HG02642 (cell line): ENCODE data around the gene SBNO2.

Experiments
- ATAC-seq: cut with Tn5 transposase; IDR thresholded peaks from one replicate; pipeline ENCODE4 v1.9.1; 2021; ENCODE audit warnings: mild to moderate bottlenecking; ENCODE audit not compliant: unreplicated experiment, poor library complexity

Gene SBNO2

DNA sequence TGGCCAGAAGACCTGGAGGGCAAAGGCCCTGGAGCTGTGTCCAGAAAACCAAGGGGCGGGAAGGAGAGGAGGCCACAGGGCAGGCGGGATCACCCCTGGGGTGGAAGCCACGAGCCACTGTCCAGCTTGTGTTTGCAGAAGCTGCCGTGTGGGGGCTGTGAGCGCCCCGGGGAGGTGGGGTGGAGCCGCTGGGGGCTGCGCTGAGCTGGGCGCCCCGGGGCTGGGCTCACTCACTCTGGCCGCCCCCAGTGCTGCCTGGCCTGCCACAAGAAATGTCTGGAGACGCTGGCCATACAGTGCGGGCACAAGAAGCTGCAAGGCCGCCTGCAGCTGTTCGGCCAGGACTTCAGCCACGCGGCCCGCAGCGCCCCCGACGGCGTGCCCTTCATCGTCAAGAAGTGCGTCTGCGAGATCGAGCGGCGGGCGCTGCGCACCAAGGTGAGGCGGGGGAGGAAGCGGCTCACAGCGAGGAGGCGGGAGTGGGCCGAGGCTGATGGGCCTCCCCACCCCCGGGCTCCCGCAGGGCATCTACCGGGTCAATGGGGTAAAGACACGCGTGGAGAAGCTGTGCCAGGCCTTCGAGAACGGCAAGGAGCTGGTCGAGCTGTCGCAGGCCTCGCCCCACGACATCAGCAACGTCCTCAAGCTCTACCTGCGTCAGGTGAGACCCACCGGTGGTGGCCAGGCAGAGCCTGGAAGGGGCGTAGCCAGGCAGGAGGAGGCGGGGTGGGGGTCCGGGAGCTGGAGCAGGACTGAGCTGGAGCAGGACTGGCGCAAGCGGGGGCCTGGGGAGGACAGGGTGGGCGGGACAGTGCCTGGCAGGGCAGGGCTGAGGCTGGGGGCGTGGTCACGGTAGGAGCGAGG is 92.5 kb downstream of the SBNO2 start:
- no peak for ATAC-seq

DNA sequence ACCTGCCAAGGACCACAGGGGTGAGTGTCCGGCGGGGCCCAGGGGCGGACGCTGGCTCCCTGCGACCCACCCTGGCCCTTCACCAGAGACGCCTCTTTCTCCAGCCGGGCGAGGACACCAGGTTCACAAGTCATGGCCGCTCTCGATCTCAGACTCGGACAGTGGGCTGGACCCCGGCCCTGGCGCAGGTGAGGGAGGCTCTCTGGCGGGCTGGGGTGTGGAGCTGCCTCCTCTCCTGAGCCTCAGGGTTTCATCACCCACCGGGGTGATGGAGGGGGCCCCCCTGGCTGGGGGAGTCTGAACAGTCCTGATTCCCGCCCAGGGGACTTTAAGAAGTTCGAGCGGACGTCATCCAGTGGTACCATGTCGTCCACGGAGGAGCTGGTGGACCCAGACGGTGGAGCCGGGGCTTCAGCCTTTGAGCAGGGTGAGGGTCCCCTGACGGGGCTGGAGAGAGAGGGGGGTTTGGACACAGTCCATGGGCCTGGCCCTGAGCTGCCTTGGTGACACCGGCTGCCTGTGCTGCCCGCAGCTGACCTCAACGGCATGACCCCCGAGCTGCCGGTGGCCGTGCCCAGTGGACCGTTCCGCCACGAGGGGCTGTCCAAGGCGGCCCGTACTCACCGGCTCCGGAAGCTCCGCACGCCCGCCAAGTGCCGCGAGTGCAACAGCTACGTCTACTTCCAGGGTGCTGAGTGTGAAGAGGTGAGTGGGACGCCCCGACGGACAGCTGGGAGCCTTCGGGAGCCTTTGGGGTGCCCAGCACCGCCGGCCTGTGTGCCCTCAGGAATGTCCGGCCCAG is 93.5 kb downstream of the SBNO2 start:
- ATAC-seq, result no peak

DNA sequence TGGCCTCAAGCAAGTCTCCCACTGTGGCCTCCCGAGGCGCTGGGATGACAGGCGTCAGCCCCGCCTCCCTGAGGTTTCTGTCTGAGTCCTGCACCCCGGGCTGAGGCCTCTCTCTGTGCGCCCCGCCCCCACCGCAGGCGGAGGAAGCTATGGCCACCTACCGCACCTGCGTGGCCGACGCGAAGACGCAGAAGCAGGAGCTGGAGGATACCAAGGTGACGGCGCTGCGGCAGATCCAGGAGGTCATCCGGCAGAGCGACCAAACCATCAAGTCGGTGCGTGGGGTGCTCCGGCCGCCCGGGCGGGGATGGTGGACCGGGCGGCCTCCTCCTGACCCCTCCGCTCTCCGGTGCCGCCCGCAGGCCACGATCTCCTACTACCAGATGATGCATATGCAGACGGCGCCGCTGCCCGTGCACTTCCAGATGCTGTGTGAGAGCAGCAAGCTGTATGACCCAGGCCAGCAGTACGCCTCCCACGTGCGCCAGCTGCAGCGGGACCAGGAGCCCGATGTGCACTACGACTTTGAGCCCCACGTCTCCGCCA is 94.4 kb downstream of the SBNO2 start:
- ATAC-seq, result no peak

DNA sequence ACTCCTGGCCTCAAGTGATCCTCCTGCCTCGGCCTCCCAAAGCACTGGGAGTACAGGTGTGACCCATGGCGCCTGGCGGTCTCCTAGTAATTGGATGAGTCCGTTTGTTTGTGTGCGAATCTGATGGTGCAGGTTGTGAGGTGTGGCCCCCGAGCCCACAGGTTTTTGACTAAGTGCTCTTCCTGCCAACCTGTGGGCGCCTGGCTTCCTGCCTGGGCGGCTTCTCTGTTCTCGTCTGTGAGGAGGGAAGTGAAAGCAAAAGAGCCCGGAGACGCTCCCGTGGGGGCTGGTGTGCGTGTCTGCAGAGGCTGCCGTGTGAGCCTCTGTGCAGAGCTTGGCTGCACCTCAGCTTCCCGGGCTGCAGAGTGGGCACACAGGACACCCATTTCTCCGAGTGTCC is 97.1 kb downstream of the SBNO2 start:
- peak; percentile 65 for ATAC-seq

DNA sequence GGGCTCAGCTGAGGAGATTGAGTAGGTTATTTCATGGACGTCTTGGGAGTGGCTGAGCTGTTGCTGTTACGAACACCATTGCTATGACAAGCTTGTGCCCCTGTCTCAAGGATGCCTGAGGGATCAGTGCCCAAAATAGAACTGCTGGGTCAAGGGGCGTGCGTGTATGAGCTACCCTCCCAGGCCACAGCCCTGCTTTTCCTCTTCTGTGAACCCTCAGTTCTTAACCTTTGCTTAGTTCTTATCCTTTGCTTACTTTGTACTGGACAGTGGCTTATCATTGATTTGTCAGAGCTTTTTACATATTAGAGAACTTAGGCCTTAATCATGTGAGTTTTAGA is 98.1 kb downstream of the SBNO2 start:
- no peak for ATAC-seq

DNA sequence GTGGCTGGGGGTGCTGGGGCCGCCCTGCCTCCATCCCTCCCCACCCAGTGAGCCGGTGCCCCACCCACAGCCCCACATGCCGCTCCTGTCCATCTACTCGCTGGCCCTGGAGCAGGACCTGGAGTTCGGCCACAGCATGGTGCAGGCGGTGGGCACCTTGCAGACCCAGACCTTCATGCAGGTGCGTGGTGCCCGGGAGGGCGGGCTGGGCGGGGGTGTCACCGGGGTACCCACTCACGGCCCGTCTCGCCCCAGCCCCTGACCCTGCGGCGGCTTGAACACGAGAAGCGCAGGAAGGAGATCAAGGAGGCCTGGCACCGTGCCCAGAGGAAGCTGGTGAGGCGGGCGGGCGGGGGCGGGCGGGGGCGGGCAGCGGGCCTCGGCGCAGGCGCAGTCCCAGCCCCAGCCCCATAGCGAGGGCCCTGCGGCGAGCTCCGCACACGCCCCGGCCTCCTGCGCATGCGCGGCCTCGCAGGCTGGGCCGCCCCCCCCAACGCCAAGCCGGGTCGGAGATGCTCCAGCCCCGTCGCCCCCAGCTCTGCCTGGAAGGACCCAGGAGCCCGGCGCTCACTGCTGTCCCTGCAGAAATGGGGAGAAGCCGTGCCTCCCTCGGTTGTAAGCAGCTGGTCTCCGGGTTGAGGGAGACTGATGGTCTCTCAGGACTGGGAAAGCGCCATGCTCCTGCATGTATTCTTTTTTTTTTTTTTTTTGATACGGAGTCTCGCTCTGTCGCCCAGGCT is 99.4 kb downstream of the SBNO2 start:
- ATAC-seq, result peak; percentile 70

DNA sequence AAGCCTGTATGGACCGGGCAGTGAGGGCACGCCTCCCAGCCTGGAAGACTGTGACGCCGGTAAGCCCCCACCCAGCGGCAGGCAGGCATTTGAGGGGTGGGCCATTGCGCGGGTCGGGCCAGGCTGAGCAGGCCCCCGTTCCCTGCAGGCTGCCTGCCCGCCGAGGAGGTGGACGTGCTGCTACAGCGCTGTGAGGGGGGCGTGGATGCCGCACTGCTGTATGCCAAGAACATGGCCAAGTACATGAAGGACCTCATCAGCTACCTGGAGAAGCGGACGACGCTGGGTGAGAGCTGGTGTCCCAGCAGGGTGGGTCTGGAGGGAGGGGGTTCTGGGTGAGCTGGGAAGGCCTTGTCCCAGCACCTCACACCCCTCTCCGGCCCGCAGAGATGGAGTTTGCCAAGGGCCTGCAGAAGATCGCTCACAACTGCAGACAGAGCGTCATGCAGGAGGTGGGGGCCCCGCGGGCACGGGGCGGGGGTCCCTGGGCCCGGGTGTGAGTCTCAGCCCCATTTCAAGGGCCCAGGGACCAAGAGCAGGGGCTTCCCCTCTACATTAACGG is 100.0 kb downstream of the SBNO2 start:
- no peak for ATAC-seq

DNA sequence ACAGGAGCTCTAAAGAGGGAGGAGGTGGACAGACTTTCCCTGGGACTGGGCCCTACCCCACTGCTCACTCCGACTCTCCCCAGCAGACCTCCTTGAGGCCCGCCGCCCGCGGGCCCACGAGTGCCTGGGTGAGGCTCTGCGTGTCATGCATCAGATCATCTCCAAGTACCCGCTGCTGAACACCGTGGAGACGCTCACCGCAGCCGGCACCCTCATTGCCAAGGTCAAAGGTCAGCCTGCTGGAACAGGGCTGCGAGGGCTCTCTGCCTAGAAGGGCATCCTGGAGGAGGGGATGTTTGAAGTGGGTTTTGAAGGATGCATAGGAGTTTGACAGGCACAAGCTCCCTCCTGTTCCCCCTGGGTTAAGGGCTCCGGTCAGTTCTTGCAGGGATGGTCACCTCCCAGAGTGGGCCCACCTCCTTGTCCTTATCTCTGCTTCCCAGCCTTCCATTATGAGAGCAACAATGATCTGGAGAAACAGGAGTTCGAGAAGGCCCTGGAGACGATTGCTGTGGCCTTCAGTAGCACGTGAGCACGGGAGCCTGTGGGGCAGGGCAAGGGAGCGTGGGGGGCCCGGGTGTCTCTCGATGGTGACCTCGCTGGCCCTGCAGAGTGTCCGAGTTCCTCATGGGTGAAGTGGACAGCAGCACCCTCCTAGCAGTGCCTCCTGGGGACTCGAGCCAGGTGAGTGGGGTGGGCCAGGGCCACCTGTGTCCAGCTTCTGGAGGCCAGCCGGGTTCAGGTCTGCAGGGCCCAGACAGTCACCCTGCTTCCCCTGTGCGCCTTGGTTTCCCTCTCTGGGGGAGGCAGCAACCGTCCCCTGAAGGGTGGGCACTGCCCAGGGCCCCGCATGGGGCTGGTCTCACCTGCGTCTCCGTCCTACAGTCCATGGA is 100.8 kb downstream of the SBNO2 start:
- ATAC-seq, result no peak

DNA sequence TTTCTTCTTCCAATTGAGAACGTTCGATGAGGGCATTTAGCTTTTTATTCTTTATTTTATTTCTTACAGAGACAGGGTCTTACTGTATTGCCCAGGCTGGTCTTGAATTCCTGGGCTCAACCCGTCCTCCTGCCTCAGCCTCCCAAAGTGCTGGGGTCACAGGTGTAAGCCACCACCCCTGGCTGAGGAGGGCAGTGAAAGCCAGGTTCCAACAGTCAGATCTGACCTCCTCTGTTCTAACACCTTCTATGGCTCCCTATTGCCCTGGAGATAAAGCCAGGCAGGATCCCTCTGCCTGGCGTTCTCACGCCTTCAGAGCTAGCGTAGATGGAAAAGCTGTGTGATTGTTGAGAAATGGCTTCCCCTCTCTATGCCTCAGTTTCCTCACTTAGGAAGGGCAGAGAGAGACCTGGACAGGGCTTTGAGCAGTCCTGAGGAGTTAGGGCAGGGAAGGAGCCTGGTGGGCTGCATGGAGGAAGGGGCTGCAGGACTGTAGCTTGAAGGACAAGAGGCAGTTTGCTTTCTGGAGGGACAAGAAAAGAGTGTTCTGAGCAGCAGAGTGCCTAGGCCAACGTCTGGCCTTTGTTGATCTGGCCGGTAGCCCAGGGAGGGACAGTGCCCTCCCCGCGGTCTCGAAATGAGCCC is 101.6 kb downstream of the SBNO2 start:
- no peak for ATAC-seq

DNA sequence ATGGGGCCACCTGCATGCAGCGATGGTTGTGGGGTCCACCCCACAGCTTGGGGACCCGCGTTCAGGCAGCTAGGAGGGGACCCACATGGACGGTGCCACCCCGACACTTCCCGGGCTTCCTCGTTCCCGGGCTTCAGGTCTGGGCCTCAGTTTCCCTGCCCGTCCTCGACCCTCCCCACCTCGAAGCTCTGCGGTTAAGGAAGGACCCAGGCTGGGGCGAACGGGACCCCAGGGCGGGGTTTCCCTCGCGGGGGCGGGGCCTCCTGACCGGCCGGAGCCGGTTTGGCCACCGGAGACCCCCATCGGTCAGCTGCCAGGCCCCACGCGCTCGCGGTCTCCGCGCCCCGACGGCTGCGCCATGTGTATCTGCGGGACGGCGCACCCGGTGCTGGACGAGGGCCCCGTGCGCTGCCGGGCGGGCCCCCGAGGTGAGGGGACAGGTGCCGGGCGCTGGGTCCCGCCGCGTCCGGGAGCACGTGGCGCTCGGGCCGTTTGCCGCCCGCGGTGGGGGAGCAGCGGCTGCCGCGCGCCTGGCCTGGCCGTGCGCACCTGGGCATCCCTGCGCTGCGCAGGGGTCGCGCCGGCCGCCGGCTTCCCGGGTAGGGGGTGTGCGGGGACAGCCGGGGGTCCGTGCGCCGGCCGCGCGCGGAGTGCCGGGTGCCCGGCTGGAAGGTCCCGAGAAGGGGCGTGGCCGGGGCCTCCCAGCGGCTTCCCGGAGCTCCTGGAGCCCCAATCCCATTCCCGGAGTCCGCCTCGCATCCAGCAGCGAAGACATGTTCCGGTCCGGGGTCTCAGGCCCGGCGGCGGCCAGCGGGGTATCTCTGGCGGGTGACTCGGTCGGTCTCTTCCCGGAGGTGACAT is 102.9 kb downstream of the SBNO2 start:
- no peak for ATAC-seq

DNA sequence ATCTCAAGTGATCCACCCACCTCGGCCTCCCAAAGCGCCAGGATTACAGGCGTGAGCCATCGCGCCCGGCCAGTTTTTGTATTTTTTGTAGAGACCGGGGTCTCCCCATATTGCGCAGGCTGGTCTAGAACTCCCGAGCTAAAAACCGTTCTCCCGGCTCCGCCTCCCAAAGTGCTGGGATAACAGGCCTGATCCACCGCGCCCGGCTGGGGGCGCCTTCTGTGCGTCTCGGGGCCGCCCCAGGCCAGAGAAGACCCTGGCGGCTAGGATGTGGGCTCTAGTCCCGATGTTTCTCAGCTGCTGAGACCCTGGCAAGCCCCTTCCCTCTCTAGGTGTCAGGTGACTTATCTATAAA is 103.5 kb downstream of the SBNO2 start:
- no peak for ATAC-seq

DNA sequence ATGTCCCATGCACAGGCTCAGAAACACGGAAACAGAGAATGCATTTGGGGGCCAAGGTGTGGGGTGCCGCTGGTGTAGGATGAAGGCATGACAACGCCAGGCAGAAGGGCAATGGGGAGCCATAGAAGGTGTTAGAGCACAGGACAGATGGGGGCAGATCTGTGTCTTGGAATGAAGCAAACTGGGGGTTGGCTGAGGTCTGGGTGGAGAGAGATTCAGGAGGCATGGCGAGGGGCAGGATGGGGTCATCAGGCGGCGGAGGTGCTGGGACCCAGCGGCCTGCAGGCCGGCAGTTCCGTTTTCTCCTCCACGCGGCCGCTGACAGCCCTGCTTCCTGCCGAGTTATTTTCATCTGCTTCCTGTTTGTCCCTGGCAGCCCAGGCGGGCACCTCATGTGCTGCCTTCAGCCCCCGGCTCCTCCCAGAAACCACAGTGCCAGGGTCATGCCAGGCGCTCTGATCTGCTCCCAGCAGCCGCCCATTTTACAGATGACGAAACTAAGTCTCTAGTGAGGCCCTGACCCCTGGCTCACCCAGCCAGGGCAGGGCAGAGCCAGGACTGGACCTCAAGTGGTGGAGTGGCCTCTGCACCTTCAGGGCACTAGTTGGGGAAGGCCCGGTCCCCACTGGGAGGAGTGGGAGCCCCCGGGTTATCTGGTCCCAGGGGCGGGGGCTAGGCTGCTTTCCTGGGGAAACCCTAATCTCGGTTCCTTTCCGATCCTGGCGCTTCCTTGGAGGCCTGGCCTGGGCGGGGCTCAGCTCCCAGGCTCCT is 104.9 kb downstream of the SBNO2 start:
- ATAC-seq, result no peak

DNA sequence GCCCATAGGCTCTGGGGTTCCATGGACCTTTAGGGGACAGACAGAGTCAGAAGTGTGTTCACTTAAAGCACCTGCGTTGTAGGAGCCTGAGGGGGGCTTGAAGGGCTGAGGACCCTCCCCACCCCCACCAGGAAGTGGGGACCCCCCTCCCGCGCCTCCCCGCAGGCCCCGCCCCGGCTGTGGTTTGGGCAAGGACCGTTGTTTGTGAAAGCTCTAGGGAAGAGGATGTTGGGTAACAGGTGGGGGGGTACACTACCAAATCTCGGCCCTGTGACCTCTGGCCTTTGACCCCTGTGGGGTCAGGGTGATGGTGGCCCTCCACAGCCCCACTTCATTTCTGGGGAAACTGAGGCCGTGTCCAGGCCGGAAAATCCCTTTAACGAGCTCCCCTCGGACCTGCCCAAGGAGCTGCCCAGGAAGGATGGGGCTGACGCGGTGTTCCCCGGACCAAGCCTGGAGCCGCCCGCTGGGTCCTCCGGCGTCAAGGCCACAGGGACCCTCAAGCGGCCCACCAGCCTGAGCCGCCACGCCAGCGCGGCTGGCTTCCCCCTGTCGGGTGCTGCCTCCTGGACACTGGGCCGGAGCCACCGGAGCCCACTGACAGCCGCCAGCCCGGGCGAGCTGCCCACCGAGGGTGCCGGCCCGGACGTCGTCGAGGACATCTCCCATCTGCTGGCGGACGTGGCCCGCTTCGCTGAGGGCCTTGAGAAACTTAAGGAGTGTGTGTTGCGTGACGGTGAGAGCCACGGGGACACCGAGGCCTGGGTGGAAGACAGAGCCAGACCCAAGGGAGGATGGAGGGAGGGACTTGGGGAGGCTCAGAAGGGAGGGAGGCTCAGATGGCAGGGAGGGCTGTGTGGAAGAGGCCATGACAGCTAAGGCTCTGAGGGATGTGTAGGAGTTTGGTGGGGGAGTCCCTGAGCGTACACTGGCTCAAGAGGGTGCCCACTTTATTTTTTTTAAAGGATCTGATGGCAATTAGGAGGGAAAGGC is 105.8 kb downstream of the SBNO2 start:
- ATAC-seq, result no peak

DNA sequence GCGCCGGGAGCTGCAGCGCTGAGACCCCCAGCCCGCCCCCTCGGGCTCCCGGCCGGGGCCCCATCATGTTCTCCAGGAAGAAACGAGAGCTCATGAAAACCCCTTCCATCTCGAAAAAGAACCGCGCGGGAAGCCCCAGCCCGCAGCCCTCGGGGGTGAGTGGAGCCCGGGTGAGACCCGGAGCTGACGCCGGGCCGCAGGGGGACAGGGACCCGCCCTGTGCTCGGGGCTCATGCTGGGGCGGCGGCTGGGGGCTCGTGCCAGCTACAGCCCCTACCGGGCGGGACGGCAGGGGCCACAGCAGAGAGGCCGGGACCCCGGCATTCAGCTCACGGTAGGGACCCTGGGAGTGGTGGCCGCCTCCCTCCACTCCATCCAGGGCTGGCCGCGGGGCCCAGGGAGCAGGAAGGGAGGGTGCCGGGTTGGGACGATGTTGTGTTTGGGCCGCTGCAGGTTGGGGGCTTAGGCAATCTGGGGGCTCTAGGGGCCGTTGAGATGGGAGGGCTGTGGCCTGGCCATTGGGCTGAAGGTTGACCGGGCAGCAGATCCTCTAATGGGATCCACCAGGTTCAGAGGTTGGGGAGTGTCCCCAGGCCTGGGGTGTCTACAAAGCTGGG is 106.6 kb downstream of the SBNO2 start:
- ATAC-seq, result peak; percentile 17

DNA sequence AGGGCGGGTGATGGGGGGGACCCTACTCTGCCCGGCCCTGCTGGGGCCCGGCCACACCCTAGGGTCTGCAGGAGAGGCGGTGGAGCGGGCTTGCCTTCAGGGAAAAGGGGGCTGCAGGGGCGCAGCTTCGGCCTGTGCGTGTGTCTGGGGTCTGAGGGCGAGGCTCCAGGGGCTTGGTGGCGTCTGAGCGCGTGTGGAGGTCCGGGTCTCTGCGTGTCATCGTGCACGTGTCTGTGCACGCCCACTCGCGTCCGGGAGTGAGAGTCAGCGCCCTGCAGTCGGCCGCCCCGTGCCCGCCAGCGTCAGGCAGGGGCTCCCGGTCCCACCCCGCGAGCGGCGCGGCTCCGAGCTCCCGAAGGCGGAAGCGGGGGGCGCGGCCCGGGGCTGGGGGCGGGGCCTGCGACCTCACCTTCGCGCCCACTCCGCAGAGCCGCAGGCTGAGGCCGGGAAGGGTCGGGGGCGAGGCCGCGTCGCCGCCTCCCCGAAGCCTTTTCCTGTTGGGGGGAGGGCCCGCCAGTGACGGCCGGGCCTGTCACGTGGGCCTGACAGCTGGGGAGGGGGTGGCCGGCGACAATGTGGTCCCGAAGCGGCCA is 107.2 kb downstream of the SBNO2 start, which contains the start of gene ARHGAP45:
Gene ARHGAP45, plus strand, starts transcription at position 420 of the 593 bp plus-strand sequence. CDS start 239 bp downstream, outside the sequence.
- ATAC-seq, result peak; percentile 40
